Spleen (tissue), 11 donors: ENCODE data around the gene ST3GAL3. TPM values are rescaled to one million over a fixed set of nuclear protein-coding genes. Genes with fewer than 3 reads are reported as not detected.

Source experiments
- DNase-seq: peaks from one replicate; pipeline ENCODE4 v3.0.0-alpha.2; 2020
- H3K27ac ChIP-seq, 8 donors: fragments of 200-600 bp; sonication (generic) in 7 of 8; 1 replicate in 4 of 8; 2 replicates in 4 of 8; pipeline versions ENCODE4 v1.5.0 to v1.8.0; 2016 to 2021; ENCODE audit warnings: inconsistent platforms in 4 of 8, mild to moderate bottlenecking in 4 of 8, moderate library complexity in 1 of 8
- H3K27me3 ChIP-seq, 7 donors: fragments of 200-600 bp; sonication (generic) in 6 of 7; replicated peaks in 1 of 7; 1 replicate in 4 of 7; 2 replicates in 3 of 7; pipeline versions ENCODE4 v1.5.0 to v1.8.0; 2016 to 2021; ENCODE audit warnings: inconsistent platforms in 3 of 7, mild to moderate bottlenecking in 1 of 7
- H3K36me3 ChIP-seq, 6 donors: fragments of 200-600 bp; sonication (generic) in 5 of 6; 1 replicate in 4 of 6; 2 replicates in 2 of 6; pipeline versions ENCODE4 v1.5.0 to v1.8.0; 2016 to 2021; ENCODE audit warnings: inconsistent platforms in 2 of 6
- H3K4me1 ChIP-seq, 6 donors: fragments of 200-600 bp; sonication (generic) in 5 of 6; 1 replicate in 3 of 6; 2 replicates in 3 of 6; pipeline versions ENCODE4 v1.5.0 to v1.8.0; 2016 to 2021; ENCODE audit warnings: inconsistent platforms in 3 of 6
- H3K4me3 ChIP-seq, 8 donors: fragments of 200-600 bp; sonication (generic) in 7 of 8; 1 replicate in 4 of 8; 2 replicates in 4 of 8; pipeline versions ENCODE4 v1.5.0 to v1.8.0; 2016 to 2021; ENCODE audit warnings: inconsistent platforms in 4 of 8, mild to moderate bottlenecking in 4 of 8, moderate library complexity in 2 of 8
- H3K9me3 ChIP-seq, 8 donors: fragments of 200-600 bp; sonication (generic) in 7 of 8; 1 replicate in 4 of 8; 2 replicates in 4 of 8; pipeline versions ENCODE4 v1.5.0 to v1.8.0; 2016 to 2021; ENCODE audit warnings: inconsistent platforms in 4 of 8
- CTCF ChIP-seq, 11 experiments: fragments of 200-600 bp in 7 of 11; fragments of 450-650 bp in 4 of 11; sonication (generic) in 4 of 11; IDR thresholded peaks in 8 of 11; conservative IDR thresholded peaks in 3 of 11; 1 replicate in 7 of 11; 2 replicates in 4 of 11; pipeline versions ENCODE4 v1.4.0 to v1.8.0; 2016 to 2021; ENCODE audit warnings: antibody characterized with exemption in 11 of 11, inconsistent platforms in 4 of 11, mild to moderate bottlenecking in 1 of 11
- POLR2A ChIP-seq, 3 donors: fragments of 450-650 bp; IDR thresholded peaks; one replicate each; pipeline ENCODE4 v1.5.1; 2017; ENCODE audit warnings: antibody characterized with exemption in 3 of 3, mild to moderate bottlenecking in 1 of 3
- POLR2AphosphoS5 ChIP-seq, 3 donors: sonication (generic); formaldehyde crosslinking; IDR thresholded peaks; one replicate each; pipeline ENCODE4 v1.5.1; 2017; ENCODE audit warnings: antibody characterized with exemption in 3 of 3
- WGBS, 5 donors: extraction: QIAGEN DNeasy Blood & Tissue Kit in 3 of 5; methylation state at CpG; one replicate each; pipeline versions ENCODE4 v1.1.5 to v1.1.7; 2013 to 2018; 5-methylcytosine and 5-hydroxymethylcytosine counted together
- intact Hi-C: fragments of 100-400 bp; cut with DNase I; formaldehyde crosslinking; loops from one replicate; pipeline ENCODE4 v1.15.0; 2023; ENCODE audit warnings: low total_unique reads
- polyA plus RNA-seq, 3 donors: library from polyadenylated mRNA; stranded (reverse); fragments of 200-250 nt; gene quantifications; one replicate each; pipeline ENCODE4 v1.2.1, GENCODE V29; 2013
- total RNA-seq, 7 donors: library from RNA; depleted of rRNA in 3 of 7; stranded (reverse); fragments of >200 nt in 3 of 7; fragmentation: NEBNext Ultra II Directional in 4 of 7; extraction: Animal tissue kit (Norgen Biotek cat#: 25700) in 4 of 7; gene quantifications; one replicate each; pipeline versions ENCODE4 v1.1.0 to v1.2.1, GENCODE V29; 2016 to 2021
- donor health status: healthy with polysubstance abuse.
- donor health status: DM: no; HTN: no; CAD: no; lungs with moderate emphysema.
- donor health status: DM: no; HTN: no; CAD: no.
- donor health status: Bipolar disorder and iron deficiency.
- donor health status: healthy.
- donor health status: DM: no; HTN: no; CAD: no.
- donor health status: DM: yes; HTN: yes; CAD: no.

The ST3GAL3 gene
- total and polyA plus RNA-seq, 10 donors, result 6.4 to 34.3 (median 21.0) TPM

DNA sequence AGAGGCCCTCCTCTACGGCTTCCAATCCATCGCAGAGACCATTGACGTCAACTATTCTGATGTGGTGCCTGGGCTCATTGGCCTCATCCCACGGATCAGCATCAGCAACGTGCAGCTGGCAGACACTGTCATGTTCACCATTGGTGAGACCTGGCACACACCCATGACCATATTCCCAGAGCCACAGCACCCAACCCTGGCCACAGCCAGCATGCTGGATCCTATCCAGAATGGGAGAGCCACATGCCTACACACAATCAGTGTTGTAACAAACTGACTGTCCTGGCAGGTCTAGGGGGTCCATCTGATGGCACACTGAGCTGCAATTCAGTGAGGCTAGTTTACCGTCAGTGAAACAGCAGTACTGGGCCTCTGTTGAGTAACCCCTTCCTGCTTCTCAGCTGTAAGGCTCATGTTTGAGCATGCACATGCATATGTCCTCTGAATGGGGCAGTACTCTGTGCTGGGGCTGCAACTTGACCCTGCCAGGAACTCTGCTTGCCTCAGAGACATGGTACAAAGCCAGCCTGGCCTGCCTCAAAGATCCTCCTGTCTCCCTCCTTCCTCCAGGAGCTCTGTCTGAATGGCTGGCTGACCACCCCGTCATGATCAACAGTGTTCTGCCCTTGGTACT, 250.2 kb downstream of the ST3GAL3 start:
- intact Hi-C loops, result no loop called here
- no peak for TF ChIP-seq CTCF (IDR thresholded peaks at IDR 0.05 in 8 of 11, conservative IDR thresholded peaks at IDR 0.05 in 3 of 11)
- TF ChIP-seq POLR2A (IDR thresholded peaks at IDR 0.05), result no peak
- no peak for TF ChIP-seq POLR2AphosphoS5 (IDR thresholded peaks at IDR 0.05)
- H3K4me3 ChIP-seq, result no peak overlapping the region
- no peaks in the 10 kb centered on the region for H3K9me3 ChIP-seq
- WGBS, 5 donors, result 77 to 94% (median 89%) methylated on average over 6 to 7 of the region's 7 CpGs
- no peaks in the 10 kb centered on the region for H3K4me1 ChIP-seq
- peaks cover 0 to 77% (median 43%) of the 10 kb centered on the region in 6 donors for H3K36me3 ChIP-seq
- no peaks in the 10 kb centered on the region for H3K27me3 ChIP-seq
- H3K27ac ChIP-seq, result no peak overlapping the region
- no peak for DNase-seq

DNA sequence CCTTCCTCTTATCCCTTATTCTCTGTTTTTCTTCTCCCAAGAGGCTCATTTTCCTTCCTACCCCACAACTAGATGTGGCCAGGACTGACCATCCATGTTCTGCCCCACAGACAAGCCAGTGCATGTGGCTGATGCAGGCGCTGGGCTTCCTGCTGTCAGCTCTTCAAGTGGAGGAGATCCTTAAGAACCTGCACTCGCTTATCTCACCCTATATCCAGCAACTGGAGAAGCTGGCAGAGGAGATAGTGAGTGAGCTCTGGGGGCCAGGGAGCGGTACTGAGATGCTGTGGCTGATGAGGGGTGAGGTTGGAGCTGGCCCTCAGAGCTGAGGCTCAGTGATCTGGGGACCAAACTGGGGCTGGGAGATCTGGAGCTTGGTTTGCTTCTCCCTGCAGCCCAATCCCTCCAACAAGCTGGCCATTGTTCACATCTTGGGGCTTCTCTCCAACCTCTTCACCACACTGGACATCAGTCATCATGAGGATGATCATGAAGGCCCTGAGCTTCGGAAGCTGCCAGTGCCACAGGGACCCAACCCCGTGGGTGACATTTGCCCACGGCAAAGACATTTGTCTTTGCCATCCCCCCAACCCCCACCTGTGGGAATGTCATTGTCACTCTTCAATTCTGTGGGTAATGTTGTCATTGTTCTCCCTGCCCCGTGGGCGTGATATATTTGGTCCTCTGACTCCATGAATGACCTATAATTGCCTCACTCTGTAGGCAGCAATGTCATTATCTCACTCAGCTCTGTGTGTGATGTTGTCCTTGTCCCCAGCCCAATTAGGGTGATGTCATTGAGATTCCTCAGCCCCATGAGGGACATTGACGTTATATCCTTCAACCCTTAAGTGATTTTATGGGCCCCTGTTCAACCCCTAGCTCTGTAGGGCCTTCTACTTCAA, 251.3 kb downstream of the ST3GAL3 start:
- H3K27me3 ChIP-seq, result no peaks in the 10 kb centered on the region
- no peak for DNase-seq
- no peak overlapping the region for H3K4me3 ChIP-seq
- no peaks in the 10 kb centered on the region for H3K4me1 ChIP-seq
- intact Hi-C loops, result no loop called here
- no peaks in the 10 kb centered on the region for H3K9me3 ChIP-seq
- TF ChIP-seq POLR2A (IDR thresholded peaks at IDR 0.05) (no peak), CTCF (IDR thresholded peaks at IDR 0.05 in 8 of 11, conservative IDR thresholded peaks at IDR 0.05 in 3 of 11) (no peak), POLR2AphosphoS5 (IDR thresholded peaks at IDR 0.05) (no peak)
- H3K36me3 ChIP-seq, result peaks cover 0 to 80% (median 45%) of the 10 kb centered on the region in 6 donors
- WGBS, 5 donors, result 93 to 96% (median 93%) methylated on average over 8 to 9 of the region's 9 CpGs
- no peak overlapping the region for H3K27ac ChIP-seq

DNA sequence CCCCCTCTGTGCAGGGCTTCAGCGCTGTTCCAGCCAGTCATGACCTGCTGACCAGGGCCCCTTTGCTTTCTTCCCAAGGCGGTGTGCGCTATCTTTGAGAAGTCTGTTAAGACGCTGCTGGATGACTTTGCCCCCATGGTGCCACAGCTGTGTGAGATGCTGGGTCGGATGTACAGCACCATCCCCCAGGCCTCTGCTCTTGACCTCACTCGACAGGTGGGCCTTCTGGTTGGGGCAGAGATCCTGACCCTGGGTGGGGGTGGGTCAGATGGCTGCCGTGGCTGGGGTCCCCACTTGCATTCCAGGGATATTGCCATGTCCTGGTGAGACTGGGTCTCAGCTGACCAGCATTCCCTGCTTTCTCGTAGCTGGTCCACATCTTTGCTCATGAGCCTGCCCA, 253.5 kb downstream of the ST3GAL3 start:
- no peak for DNase-seq
- no peak for TF ChIP-seq POLR2AphosphoS5 (IDR thresholded peaks at IDR 0.05)
- no peak for TF ChIP-seq CTCF (IDR thresholded peaks at IDR 0.05 in 8 of 11, conservative IDR thresholded peaks at IDR 0.05 in 3 of 11)
- TF ChIP-seq POLR2A (IDR thresholded peaks at IDR 0.05), result no peak
- Histone ChIP-seq H3K4me3 (no peak overlapping the region), H3K27me3 (no peaks in the 10 kb centered on the region), H3K4me1 (no peaks in the 10 kb centered on the region), H3K9me3 (no peaks in the 10 kb centered on the region), H3K36me3 (peaks cover 0 to 96% (median 45%) of the 10 kb centered on the region in 6 donors), H3K27ac (no peak overlapping the region)
- intact Hi-C loops, result no loop called here
- 82 to 96% (median 94%) methylated on average over 6 to 8 of the region's 8 CpGs for WGBS, 5 donors

DNA sequence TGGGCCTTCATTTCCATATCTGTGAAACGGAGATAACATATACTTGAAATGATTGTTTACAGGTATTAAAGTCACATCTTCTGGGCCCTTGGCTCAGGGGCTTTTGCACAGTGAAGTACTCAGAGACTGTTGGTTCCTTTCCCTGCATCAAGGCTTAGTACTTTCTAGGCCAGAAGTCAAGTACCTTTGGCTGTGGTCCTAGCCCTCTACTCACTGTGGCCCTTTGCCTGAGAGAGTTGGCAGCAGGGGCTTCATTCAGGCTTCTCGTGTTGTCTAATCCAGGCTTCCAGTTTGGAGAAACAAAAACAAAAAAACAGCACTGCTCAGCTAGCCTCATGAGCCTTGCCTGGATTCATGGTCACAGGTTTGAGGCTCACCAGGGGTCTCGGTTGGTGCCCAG, 254.4 kb downstream of the ST3GAL3 start:
- peaks cover 0 to 96% (median 38%) of the 10 kb centered on the region in 6 donors for H3K36me3 ChIP-seq
- intact Hi-C loops, result no loop called here
- no peaks in the 10 kb centered on the region for H3K4me1 ChIP-seq
- no peak overlapping the region for H3K4me3 ChIP-seq
- TF ChIP-seq POLR2A (IDR thresholded peaks at IDR 0.05), result no peak
- no peak for DNase-seq
- no peaks in the 10 kb centered on the region for H3K9me3 ChIP-seq
- no peak overlapping the region for H3K27ac ChIP-seq
- 83 to 91% (median 89%) methylated on average over 3 of the region's 3 CpGs for whole genome bisulfite sequencing, 5 donors
- no peaks in the 10 kb centered on the region for H3K27me3 ChIP-seq
